OCI-LY1 (cell line): ENCODE results near the gene EMB.
"Not testable (repeated sequence)": the region's sequence is repeated elsewhere in the genome, so short reads cannot be mapped to it uniquely, and the experiment has no call there.

Experiments used
- H2AFZ ChIP-seq: fragments of 200-600 bp; sonication (generic), shearing (Covaris generic); 2 replicates; pipeline ENCODE4 v1.6.0; 2014; ENCODE audit warnings: antibody characterized with exemption, mild to moderate bottlenecking, low read length
- H3F3A ChIP-seq: fragments of 200-600 bp; sonication (generic), shearing (Covaris generic); 2 replicates; pipeline ENCODE4 v1.6.0; 2014; ENCODE audit warnings: mild to moderate bottlenecking, antibody characterized with exemption, low read length, moderate library complexity; ENCODE audit not compliant: insufficient read depth
- H3K27ac ChIP-seq: fragments of 200-600 bp; sonication (generic); 2 replicates; pipeline ENCODE4 v1.5.1; 2014; ENCODE audit warnings: low read length, mixed run types, mild to moderate bottlenecking, low read depth; ENCODE audit not compliant: poor library complexity, severe bottlenecking
- H3K27me3 ChIP-seq: fragments of 200-600 bp; sonication (generic); 2 replicates; pipeline ENCODE4 v1.6.0; 2014; ENCODE audit warnings: antibody characterized with exemption, mild to moderate bottlenecking, low read length, moderate library complexity; ENCODE audit not compliant: insufficient read depth
- H3K36me3 ChIP-seq: fragments of 200-600 bp; sonication (generic); 2 replicates; pipeline ENCODE4 v1.6.1; 2014; ENCODE audit warnings: mild to moderate bottlenecking, antibody characterized with exemption, low read length, moderate library complexity, mixed read lengths; ENCODE audit not compliant: insufficient read depth
- H3K4me1 ChIP-seq: fragments of 200-600 bp; sonication (generic); 2 replicates; pipeline ENCODE4 v1.5.1; 2014; ENCODE audit warnings: mild to moderate bottlenecking, low read length, moderate library complexity; ENCODE audit not compliant: insufficient read depth, severe bottlenecking
- H3K4me2 ChIP-seq: fragments of 200-600 bp; sonication (generic), shearing (Covaris generic); 2 replicates; pipeline ENCODE4 v1.6.1; 2014; ENCODE audit warnings: low read length
- H3K4me3 ChIP-seq: fragments of 200-600 bp; sonication (generic); 2 replicates; pipeline ENCODE4 v1.5.1; 2014; ENCODE audit warnings: low read length, low read depth, mild to moderate bottlenecking, mixed read lengths; ENCODE audit not compliant: poor library complexity, severe bottlenecking
- H3K79me2 ChIP-seq: fragments of 200-600 bp; shearing (Covaris generic); 2 replicates; pipeline ENCODE4 v1.6.1; 2016; ENCODE audit warnings: mixed run types, low read length, mixed read lengths; ENCODE audit not compliant: insufficient read depth
- H3K9ac ChIP-seq: fragments of 200-600 bp; sonication (generic), shearing (Covaris generic); 2 replicates; pipeline ENCODE4 v1.6.1; 2014; ENCODE audit warnings: mild to moderate bottlenecking, low read length, mixed read lengths
- H3K9me2 ChIP-seq: fragments of 200-600 bp; sonication (generic), shearing (Covaris generic); 2 replicates; pipeline ENCODE4 v1.6.1; 2014; ENCODE audit warnings: low read depth, mild to moderate bottlenecking, low read length, mixed read lengths
- H3K9me3 ChIP-seq: fragments of 200-600 bp; shearing (Covaris generic); 2 replicates; pipeline ENCODE4 v1.6.1; 2014; ENCODE audit warnings: low read length, mixed read lengths
- H4K20me1 ChIP-seq: fragments of 200-600 bp; sonication (generic), shearing (Covaris generic); 2 replicates; pipeline ENCODE4 v1.6.0; 2016; ENCODE audit warnings: mild to moderate bottlenecking, low read length; ENCODE audit not compliant: insufficient read depth
- CTCF ChIP-seq: fragments of 200-600 bp; sonication (generic), shearing (Covaris generic); IDR thresholded peaks from 2 replicates; pipeline ENCODE4 v1.5.1; 2017; ENCODE audit warnings: mild to moderate bottlenecking, antibody characterized with exemption, low read length, moderate library complexity, mixed read lengths
- EZH2 ChIP-seq: fragments of 200-600 bp; sonication (generic), shearing (Covaris generic); IDR thresholded peaks from 2 replicates; pipeline ENCODE4 v1.8.0; 2017; ENCODE audit warnings: borderline replicate concordance, mixed run types, mild to moderate bottlenecking, antibody characterized with exemption, low read length, moderate library complexity, mixed read lengths

Gene EMB

GRCh38 chr5:50415912-50416311, 25.2 kb downstream of the EMB start:
- H2AFZ ChIP-seq, result no peak overlapping the region
- H4K20me1 ChIP-seq, result no peaks in the 10 kb centered on the region
- no peaks in the 10 kb centered on the region for H3K9me3 ChIP-seq
- peak overlapping the region; percentile 90 for H3K27ac ChIP-seq
- no peaks in the 10 kb centered on the region for H3K9me2 ChIP-seq
- H3K27me3 ChIP-seq, result no peaks in the 10 kb centered on the region
- peaks cover 66% of the 10 kb centered on the region for H3K79me2 ChIP-seq
- peak overlapping the region; percentile 77 for H3K4me2 ChIP-seq
- H3K36me3 ChIP-seq, result peaks cover 31% of the 10 kb centered on the region
- peak overlapping the region; percentile 45 for H3K4me3 ChIP-seq
- no peak overlapping the region for H3K9ac ChIP-seq
- H3K4me1 ChIP-seq, result peaks cover 48% of the 10 kb centered on the region
- no peaks in the 10 kb centered on the region for H3F3A ChIP-seq
- TF ChIP-seq EZH2 (no peak), CTCF (no peak)

GRCh38 chr5:50410932-50411331, 30.2 kb downstream of the EMB start:
- H3K4me2 ChIP-seq, H3K9me3 ChIP-seq: not testable (repeated sequence)

DNA sequence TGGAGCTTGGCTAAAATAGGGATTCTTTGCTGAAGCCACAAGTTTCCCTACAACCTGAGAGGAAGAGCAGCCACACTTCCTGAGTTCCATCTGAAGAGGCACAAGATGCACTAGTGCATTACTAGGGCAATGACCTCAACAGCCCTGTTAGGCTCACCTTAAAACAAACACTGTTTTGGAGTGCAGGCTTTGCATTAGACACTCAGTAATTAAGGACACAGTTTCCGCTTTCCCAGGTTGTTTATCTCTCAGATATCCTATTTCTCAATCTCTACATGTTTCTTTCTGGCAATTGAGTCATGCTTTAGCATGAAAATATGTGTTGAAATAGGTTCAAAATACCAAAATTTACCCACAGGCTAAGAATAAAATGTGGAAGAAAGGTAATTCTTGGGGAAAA, 34.2 kb downstream of the EMB start:
- no peak overlapping the region for H3K4me2 ChIP-seq
- no peaks in the 10 kb centered on the region for H3K9me2 ChIP-seq
- peaks cover 71% of the 10 kb centered on the region for H3K36me3 ChIP-seq
- no peaks in the 10 kb centered on the region for H3K79me2 ChIP-seq
- no peaks in the 10 kb centered on the region for H3K4me1 ChIP-seq
- no peaks in the 10 kb centered on the region for H3K27me3 ChIP-seq
- H3K4me3 ChIP-seq, result no peak overlapping the region
- TF ChIP-seq CTCF (no peak), EZH2 (no peak)
- no peak overlapping the region for H3K27ac ChIP-seq
- no peak overlapping the region for H2AFZ ChIP-seq
- no peaks in the 10 kb centered on the region for H3K9me3 ChIP-seq
- no peaks in the 10 kb centered on the region for H3F3A ChIP-seq
- H3K9ac ChIP-seq, result no peak overlapping the region
- H4K20me1 ChIP-seq, result no peaks in the 10 kb centered on the region

More at GRCh38 chr5:50410932-50411331, 30.2 kb downstream of the EMB start:
- H3K4me1 ChIP-seq, result peaks cover 14% of the 10 kb centered on the region
- H3K9me2 ChIP-seq, H4K20me1 ChIP-seq, H3K4me3 ChIP-seq, H3K9ac ChIP-seq, H3K27me3 ChIP-seq, H3F3A ChIP-seq, H3K27ac ChIP-seq, H2AFZ ChIP-seq: not testable (repeated sequence)
- peaks cover 45% of the 10 kb centered on the region for H3K36me3 ChIP-seq
- peaks cover 28% of the 10 kb centered on the region for H3K79me2 ChIP-seq

GRCh38 chr5:50401336-50401735, 39.8 kb downstream of the EMB start:
- peaks cover 80% of the 10 kb centered on the region for H3K36me3 ChIP-seq

DNA sequence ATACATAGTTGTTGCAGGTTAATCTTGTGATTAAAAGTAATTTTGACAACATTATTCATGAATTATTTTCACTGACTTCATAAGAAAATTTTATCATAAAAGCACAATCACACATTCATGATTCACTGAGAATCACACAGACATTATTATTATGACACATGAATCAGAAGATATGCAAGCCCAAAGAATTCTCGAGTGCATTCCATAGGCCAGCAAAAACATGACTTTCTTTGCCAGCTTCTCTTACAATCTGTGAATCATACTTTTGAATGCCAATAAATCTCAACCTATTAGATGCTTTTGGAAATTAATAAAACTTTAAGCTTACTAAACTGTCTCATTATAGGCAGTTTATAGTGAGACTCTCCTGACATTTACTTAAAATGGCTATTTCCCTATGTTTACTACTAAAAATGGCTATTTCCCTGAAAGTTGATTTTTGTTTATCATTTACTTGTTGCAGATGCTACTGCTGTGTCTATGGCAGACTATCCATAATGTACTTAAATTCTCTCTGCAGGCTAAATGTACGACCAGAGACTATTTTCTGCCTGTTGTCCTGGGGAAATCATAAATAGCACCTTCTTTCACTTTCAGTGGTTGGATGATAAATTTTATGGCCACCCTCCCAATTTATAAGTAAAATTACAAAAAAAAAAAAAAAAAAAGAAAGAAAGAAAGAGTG, 47.0 kb downstream of the EMB start:
- H3K9me2 ChIP-seq, H3K79me2 ChIP-seq, H3F3A ChIP-seq, H4K20me1 ChIP-seq, H3K9ac ChIP-seq, H3K4me1 ChIP-seq, H3K4me2 ChIP-seq, H3K4me3 ChIP-seq, H2AFZ ChIP-seq, H3K27me3 ChIP-seq, H3K27ac ChIP-seq, H3K9me3 ChIP-seq: not testable (repeated sequence)
- peaks cover 39% of the 10 kb centered on the region for H3K36me3 ChIP-seq

More at GRCh38 chr5:50401336-50401735, 39.8 kb downstream of the EMB start:
- H3F3A ChIP-seq, result no peaks in the 10 kb centered on the region
- no peaks in the 10 kb centered on the region for H4K20me1 ChIP-seq
- H3K27ac ChIP-seq, result no peak overlapping the region
- no peaks in the 10 kb centered on the region for H3K4me1 ChIP-seq
- no peaks in the 10 kb centered on the region for H3K9me2 ChIP-seq
- no peak overlapping the region for H3K9ac ChIP-seq
- no peaks in the 10 kb centered on the region for H3K27me3 ChIP-seq
- no peak overlapping the region for H2AFZ ChIP-seq
- TF ChIP-seq CTCF (no peak), EZH2 (no peak)
- H3K9me3 ChIP-seq, result no peaks in the 10 kb centered on the region
- H3K4me3 ChIP-seq, result no peak overlapping the region
- H3K79me2 ChIP-seq, result no peaks in the 10 kb centered on the region
- H3K4me2 ChIP-seq, result no peak overlapping the region
